Stimulated activated CD8-positive, alpha-beta memory T cell treated with anti-CD3 and anti-CD28 coated beads, Interleukin-15, amount 100 ng/mL, for 48 hours (primary cell): Measurements from ENCODE around the gene IHH.

ENCODE experiments used
- DNase-seq, 2 donors: peaks; one replicate each; pipeline ENCODE4 v3.0.0-alpha.2; 2020; ENCODE audit warnings: low read depth in 2 of 2

IHH gene

GRCh38 chr2:219019436-219019835 lies 41.3 kb downstream of the IHH start:
- DNase-seq = no peak

DNA sequence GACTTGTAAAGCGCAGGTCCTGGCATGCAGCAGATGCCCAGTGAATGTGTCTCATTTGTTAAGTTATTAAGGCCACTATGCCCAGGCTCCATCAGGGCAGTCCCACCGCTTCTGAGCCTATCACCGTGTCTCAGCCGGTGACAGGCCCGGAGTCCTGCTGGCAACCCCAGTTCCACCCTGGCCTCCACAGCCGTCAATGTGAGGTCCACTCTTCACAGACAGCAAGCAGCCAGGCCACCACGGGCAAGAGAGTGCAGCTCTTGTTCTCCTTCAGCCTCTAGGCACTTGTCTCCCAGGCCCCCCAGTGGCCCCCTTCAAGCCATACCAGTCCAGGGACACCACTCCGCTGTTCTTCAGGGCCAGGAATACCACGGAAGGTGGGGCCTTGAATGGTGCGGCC lies 42.0 kb downstream of the IHH start:
- no peak for DNase-seq

- no peak for DNase-seq
These were observed 42.4 kb downstream of the IHH start for GRCh38 chr2:219018286-219018685.

DNA sequence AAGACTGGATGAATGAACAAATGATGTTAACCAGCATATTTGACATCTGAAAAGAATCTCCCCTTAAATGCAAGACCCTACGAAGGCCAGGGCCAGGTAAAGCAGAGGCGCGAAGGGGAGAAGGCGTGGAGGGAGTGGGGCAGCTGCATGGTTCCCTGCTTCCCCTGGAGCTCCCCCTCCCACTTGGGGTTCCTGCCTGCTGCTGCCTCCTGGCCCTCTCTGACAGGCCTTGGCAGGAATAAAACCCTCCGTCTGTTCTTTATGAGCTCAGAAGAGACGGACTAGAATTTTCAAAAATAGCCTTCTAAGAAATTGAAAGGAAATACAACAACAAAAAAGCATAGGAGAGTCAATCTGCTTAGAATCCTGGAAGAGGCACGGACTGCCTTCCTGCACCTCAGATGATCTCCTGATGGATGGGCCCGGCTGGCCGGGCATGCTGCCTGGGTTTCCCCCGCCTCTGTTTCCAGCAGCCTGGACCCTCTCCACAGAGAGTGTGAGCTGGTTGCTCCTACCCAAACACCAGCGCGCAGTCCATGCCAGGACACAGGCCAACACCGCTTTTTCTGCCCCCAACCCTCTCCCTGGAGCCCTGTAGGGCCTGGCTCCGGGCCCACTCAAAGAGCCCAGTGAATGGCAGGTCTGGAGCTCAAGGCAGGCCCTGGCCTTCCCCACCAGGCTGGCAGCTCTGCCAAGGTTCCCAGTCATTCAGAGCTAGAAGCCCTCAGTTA lies 43.4 kb downstream of the IHH start:
- no peak for DNase-seq

DNA sequence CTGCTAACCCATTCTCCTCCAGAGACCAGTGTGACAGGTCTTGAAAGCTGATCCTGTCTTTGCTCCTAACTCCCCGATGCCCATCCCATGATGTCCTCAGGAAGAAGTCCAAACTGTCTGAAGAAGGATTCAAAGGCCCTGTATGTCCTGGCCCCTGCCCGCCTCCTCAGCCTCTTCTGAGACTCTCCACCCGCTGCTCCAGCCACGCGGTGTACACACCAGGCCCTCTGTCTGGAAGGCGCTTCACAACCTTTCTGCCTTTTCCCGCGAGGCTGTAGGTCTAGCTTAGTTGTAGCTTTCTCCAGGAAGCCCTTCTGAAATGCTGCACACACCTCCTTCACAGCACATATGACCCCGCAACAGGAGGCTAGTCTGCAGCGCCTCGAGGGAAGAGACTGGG lies 44.0 kb downstream of the IHH start:
- DNase-seq = no peak

DNA sequence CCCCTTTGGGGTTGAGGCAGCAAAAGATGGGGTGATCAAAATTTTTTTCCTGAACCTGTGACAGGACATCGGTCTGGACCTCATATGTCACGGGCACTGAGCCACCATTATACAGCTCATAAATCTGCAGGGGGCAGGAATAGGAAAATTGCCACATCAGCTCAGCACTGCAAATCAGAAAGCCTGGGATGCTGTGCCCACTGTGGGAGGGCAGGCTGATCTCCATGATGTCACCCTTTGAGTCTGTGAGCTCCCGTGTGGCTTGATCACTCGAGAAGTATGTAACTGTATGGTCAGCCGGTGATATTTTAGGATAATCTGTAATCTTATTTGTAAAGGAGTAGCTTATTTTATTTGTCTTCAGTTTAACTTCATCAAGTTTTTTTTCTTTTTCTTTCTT lies 49.8 kb downstream of the IHH start:
- DNase-seq = no peak

- no peak for DNase-seq
These were observed 50.5 kb downstream of the IHH start for GRCh38 chr2:219010162-219010756.

DNA sequence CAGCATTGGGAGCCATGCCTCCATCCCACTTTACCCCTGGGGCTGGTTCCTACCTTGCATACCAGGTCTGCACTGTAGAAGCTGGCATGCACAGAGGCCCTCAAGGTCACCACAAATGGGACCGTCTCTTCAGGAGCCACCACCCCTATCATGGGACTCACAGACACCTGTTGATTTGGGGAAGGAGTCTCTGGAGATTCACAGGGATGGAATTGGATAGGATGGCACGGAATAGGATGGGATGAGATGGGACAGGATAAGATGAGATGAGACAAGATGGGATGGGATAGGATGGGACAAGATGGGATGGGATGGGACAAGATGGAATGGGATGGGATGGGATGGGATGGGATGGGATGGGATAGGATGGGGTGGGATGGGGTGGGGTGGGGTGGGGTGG lies 51.4 kb downstream of the IHH start:
- no peak for DNase-seq
